T-cell (primary cell): ENCODE measurements around the gene TMEM31. TPM values are rescaled to one million over a fixed set of nuclear protein-coding genes. Genes with fewer than 3 reads are reported as not detected.

Experiments
- ATAC-seq, 4 experiments: fragments of 200-7000 bp in 3 of 4; fragments of 150-1000 bp in 1 of 4; cut with Tn5 transposase; replicated peaks in 1 of 4; 1 replicate in 3 of 4; 2 replicates in 1 of 4; pipeline ENCODE4 v1.10.0; 2021; ENCODE audit warnings: moderate library complexity in 3 of 4, mild to moderate bottlenecking in 2 of 4, moderate number of reproducible peaks in 1 of 4
- CTCF ChIA-PET, 2 donors: fragments of 300-600 bp; sonication (Branson Sonifier 250); formaldehyde crosslinking; loops; one replicate each; lab custom pipeline; 2022; ENCODE audit warnings: antibody characterized with exemption in 2 of 2; lab: Charles Lee
- POLR2A ChIA-PET, 2 donors: fragments of 300-600 bp; sonication (Branson Sonifier 250); formaldehyde crosslinking; loops; one replicate each; lab custom pipeline; 2022; ENCODE audit warnings: antibody characterized with exemption in 2 of 2; lab: Charles Lee
- DNase-seq, 35 experiments: peaks; one replicate each; pipeline versions ENCODE4 v3.0.0 to v3.0.0-alpha.2; 2013 to 2023
- H3K27ac ChIP-seq: one replicate; pipeline ENCODE4 v1.5.1; 2013; ENCODE audit warnings: low read length
- H3K27me3 ChIP-seq, 2 experiments: replicated peaks in 1 of 2; 1 replicate in 1 of 2; 2 replicates in 1 of 2; pipeline versions ENCODE4 v1.6.1 to v1.7.0; 2013; ENCODE audit warnings: low read length in 1 of 2, mixed read lengths in 1 of 2; ENCODE audit not compliant: control insufficient read depth in 2 of 2, insufficient read depth in 2 of 2; ENCODE audit errors: extremely low read depth in 1 of 2
- H3K36me3 ChIP-seq, 2 donors: 1 replicate in 1 of 2; 2 replicates in 1 of 2; pipeline versions ENCODE4 v1.6.1 to v1.7.0; 2013; ENCODE audit warnings: low read length in 1 of 2; ENCODE audit not compliant: control insufficient read depth in 2 of 2, insufficient read depth in 1 of 2; ENCODE audit errors: extremely low read depth in 1 of 2
- H3K4me1 ChIP-seq, 2 experiments: 1 replicate in 1 of 2; 2 replicates in 1 of 2; pipeline versions ENCODE4 v1.6.1 to v1.7.0; 2013; ENCODE audit warnings: low read length in 2 of 2, mixed read lengths in 1 of 2; ENCODE audit not compliant: insufficient read depth in 2 of 2, control insufficient read depth in 1 of 2; ENCODE audit errors: extremely low read depth in 1 of 2
- H3K4me3 ChIP-seq, 2 donors: 1 replicate in 1 of 2; 2 replicates in 1 of 2; pipeline versions ENCODE4 v1.5.1 to v1.7.0; 2013; ENCODE audit warnings: mild to moderate bottlenecking in 2 of 2, low read length in 1 of 2, moderate library complexity in 1 of 2; ENCODE audit not compliant: control insufficient read depth in 1 of 2; ENCODE audit errors: extremely low read depth in 1 of 2
- H3K9me3 ChIP-seq: 2 replicates; pipeline ENCODE4 v1.7.0; 2013
- H3K27ac Mint-ChIP-seq, 2 donors: one replicate each; pipeline ENCODE4 v1.8.0; 2020 to 2021; ENCODE audit warnings: mild to moderate bottlenecking in 2 of 2, mixed read lengths in 2 of 2
- H3K27me3 Mint-ChIP-seq, 2 donors: one replicate each; pipeline ENCODE4 v1.8.0; 2021 to 2022; ENCODE audit warnings: mixed read lengths in 2 of 2
- H3K36me3 Mint-ChIP-seq: one replicate; pipeline ENCODE4 v1.8.0; 2021; ENCODE audit warnings: mixed read lengths
- H3K4me1 Mint-ChIP-seq, 3 donors: one replicate each; pipeline ENCODE4 v1.8.0; 2020 to 2022; ENCODE audit warnings: mixed read lengths in 3 of 3, mild to moderate bottlenecking in 1 of 3
- H3K4me3 Mint-ChIP-seq, 3 donors: one replicate each; pipeline ENCODE4 v1.8.0; 2020 to 2022; ENCODE audit warnings: mild to moderate bottlenecking in 3 of 3, mixed read lengths in 3 of 3, moderate library complexity in 3 of 3
- H3K9me3 Mint-ChIP-seq, 3 donors: one replicate each; pipeline ENCODE4 v1.8.0; 2020 to 2022; ENCODE audit warnings: mixed read lengths in 3 of 3
- WGBS: methylation state at CpG from one replicate; pipeline ENCODE4 v1.1.5; 2013; ENCODE audit warnings: missing lambda C conversion rate; ENCODE audit not compliant: insufficient coverage; 5-methylcytosine and 5-hydroxymethylcytosine counted together
- total RNA-seq, 35 experiments: library from RNA in 6 of 35; stranded (reverse) in 6 of 35; fragments of 120-200 nt in 1 of 35; gene quantifications; one replicate each; pipeline versions ENCODE4 v1.2.1 to v1.2.4 and lab custom pipeline; 2013 to 2026

The TMEM31 gene, protein sequence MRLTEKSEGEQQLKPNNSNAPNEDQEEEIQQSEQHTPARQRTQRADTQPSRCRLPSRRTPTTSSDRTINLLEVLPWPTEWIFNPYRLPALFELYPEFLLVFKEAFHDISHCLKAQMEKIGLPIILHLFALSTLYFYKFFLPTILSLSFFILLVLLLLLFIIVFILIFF
- not detected for total RNA-seq
- total RNA-seq (2013), result not detected
- 0 to 0.27 (median 0) reads per million in 29 experiments for total RNA-seq (lab: John Stamatoyannopoulos, UW)

DNA sequence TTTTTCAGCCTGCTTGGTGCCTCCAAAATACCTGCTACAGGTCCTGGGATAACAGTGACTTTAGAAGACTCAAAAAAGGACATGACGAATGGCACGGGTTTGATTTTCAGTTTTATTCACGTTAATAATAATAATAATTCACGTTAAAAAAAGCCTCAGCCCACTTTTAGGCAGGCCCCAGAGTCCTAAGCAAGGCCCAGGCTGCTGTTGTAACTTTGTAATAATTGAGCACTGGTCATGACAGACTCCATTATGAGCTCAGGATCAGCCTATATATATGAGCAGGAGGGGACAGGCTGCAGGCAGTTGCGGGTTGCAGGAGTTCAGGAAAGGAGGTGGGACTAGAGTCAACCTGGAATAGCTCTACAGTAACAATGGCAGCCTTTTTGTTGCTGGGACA is at the start of gene TMEM31:
TSS of gene TMEM31 (plus strand) at position 301 of the 400 bp plus-strand sequence. CDS start 1,350 bp downstream, outside the sequence.
- Histone ChIP-seq H3K9me3 (no peaks in the 10 kb centered on the region), H3K36me3 (no peaks in the 10 kb centered on the region), H3K4me3 (no peak within 1 kb of the TSS), H3K4me1 (no peaks in the 10 kb centered on the region), H3K27me3 (peaks cover 0 to 2% of the 10 kb centered on the region in 2 experiments), H3K27ac (no peak within 1 kb of the TSS)
- Mint-ChIP-seq H3K27me3 (peaks cover 0 to 26% of the 10 kb centered on the region in 2 donors), H3K36me3 (no peaks in the 10 kb centered on the region), H3K9me3 (no peaks in the 10 kb centered on the region), H3K27ac (no peak within 1 kb of the TSS), H3K4me1 (peaks cover 0 to 5% (median 0%) of the 10 kb centered on the region in 3 donors), H3K4me3 (no peak within 1 kb of the TSS)
- ATAC-seq, result no peak
- ChIA-PET POLR2A (no interaction called here), CTCF (interaction anchor here in 1 of 2 donors (0.7 to 2.3 kb wide), 3 partner anchors 11 to 20 kb away, joined by 6 to 7 read pairs (median 6); no protein-coding TSS in a partner anchor)
- WGBS, result 100% methylated on average over 1 of the region's 5 CpGs
- no peak for DNase-seq

DNA sequence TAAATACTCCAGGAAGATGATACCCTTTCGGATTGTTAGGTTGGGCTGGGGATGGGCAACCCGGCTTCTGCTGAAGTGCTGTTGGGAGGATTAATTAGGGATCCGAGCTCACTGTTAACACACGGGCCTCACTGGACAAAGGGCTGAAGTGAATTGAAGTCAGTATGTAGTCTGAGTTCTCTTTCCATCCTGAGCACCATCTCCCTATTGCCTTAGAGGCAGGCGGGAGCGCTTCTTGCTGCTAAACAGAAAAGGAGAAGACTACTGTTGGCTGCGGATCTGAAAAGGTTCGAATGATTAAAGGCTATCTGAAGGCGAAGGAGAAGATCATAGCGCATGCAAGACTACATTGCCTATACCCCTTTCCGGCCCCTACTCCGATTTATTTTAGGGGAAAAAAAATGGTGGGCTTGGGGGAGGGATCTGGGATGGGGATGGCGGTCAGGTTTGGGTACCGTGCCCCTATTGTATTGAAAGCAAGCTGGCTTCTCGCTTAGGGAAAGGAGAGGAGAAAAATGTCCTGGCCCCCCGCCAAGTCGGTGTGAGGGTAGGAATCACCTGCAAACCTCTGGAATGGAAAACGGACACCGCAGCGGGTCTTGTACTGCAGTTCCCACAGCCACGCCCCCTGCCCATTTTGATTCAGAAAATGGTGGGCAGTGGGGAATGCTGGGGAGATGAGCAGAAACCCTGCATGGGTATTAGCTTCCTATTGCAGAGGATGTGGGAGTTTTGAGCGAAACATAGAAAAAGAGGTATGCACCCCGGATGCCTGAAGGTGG is 46.5 kb upstream of the TMEM31 start:
- no peaks in the 10 kb centered on the region for H3K9me3 ChIP-seq
- Mint-ChIP-seq H3K9me3 (no peaks in the 10 kb centered on the region), H3K4me1 (peaks cover 0 to 8% (median 3%) of the 10 kb centered on the region in 3 donors), H3K27me3 (peaks cover 18 to 31% of the 10 kb centered on the region in 2 donors), H3K4me3 (no peak overlapping the region), H3K27ac (no peak overlapping the region), H3K36me3 (no peaks in the 10 kb centered on the region)
- ChIA-PET POLR2A (no interaction called here), CTCF (no interaction called here)
- H3K27me3 ChIP-seq, result peaks cover 0 to 7% of the 10 kb centered on the region in 2 experiments
- no peaks in the 10 kb centered on the region for H3K4me1 ChIP-seq
- H3K36me3 ChIP-seq, result no peaks in the 10 kb centered on the region
- ATAC-seq, result no peak
- no peak overlapping the region for H3K4me3 ChIP-seq
- no peak overlapping the region for H3K27ac ChIP-seq
- WGBS, result 48% methylated on average over 5 of the region's 23 CpGs
- no peak for DNase-seq

DNA sequence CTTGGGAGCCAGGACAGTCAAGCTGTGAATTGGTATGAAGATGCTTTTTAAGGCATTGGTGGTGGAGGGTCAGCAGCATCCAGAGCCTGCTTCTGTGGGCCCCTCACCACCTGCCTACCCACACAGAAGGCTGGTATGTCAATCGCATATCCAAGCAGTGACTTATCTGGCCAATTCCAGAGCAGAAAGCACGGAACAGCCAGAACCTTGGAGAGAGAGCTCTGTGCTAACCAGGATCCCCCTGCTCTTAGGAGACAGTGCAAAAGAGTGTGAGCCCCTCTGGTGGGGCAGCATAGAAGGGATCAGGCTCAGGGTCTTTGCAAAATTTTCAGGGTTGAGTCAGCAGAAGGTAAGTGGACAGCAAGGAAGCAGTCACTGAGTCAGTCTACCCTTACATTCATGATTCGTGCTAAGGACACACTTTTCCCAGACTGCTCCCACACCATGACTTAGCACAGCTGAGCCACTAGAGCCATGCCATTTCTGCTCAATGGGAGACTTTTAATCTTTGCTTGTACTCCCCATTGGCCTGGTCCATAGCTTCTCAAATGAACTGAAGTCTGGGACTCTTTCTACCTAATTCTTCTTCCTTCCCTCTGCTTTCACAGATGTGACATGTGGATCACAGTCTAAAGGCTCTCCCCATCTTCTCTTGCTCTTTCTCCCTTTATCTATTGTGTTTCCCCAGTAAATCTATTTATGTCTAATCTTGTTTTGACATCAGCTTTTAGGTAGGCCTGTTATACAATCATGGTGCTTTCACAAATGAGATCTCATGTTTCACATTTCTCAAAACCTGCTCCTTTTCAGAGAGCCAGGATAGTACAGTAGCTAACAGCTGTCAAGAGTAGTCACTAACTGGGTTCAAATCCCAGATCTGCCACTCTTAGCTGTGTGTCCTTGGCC is 44.3 kb upstream of the TMEM31 start:
- no peaks in the 10 kb centered on the region for H3K9me3 Mint-ChIP-seq
- H3K4me3 ChIP-seq, result no peak overlapping the region
- no peaks in the 10 kb centered on the region for H3K36me3 ChIP-seq
- H3K27me3 ChIP-seq, result peaks cover 0 to 7% of the 10 kb centered on the region in 2 experiments
- no peak overlapping the region for H3K27ac Mint-ChIP-seq
- peaks cover 12 to 23% of the 10 kb centered on the region in 2 donors for H3K27me3 Mint-ChIP-seq
- H3K4me3 Mint-ChIP-seq, result no peak overlapping the region
- no CpG with 5 or more reads among the region's 3 CpGs for WGBS
- CTCF ChIA-PET, result interaction anchor here in 1 of 2 donors (0.6 kb wide), 1 partner anchor 22 kb away, joined by 5 read pairs; no protein-coding TSS in a partner anchor
- DNase-seq (no peak), ATAC-seq (no peak)
- H3K9me3 ChIP-seq, result no peaks in the 10 kb centered on the region
- POLR2A ChIA-PET, result interaction anchor here (0.6 kb wide), 2 partner anchors 10 to 39 kb away, joined by 3 read pairs; no protein-coding TSS in a partner anchor
- no peaks in the 10 kb centered on the region for H3K36me3 Mint-ChIP-seq
- no peak overlapping the region for H3K27ac ChIP-seq
- H3K4me1 ChIP-seq, result no peaks in the 10 kb centered on the region
- peaks cover 0 to 8% (median 3%) of the 10 kb centered on the region in 3 donors for H3K4me1 Mint-ChIP-seq

DNA sequence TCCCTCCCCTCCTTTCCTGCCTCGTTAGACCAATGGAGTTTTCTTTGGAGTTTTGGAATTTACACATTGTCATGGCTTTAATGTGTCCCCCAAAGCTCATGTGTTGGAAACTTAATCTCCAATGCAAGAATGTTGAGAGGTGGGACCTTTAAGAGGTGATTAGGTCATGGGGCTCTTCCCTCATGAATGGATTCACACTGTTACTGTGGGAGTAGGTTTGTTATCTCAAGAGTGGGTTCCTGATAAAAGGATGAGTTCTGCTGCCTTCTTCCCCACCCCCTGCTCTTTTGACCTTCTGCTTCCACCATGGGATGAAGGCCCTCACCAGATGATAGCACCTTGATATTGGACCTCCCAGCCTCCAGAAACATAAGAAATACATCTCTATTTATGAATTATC is 41.0 kb upstream of the TMEM31 start:
- no CpG with 5 or more reads among the region's 1 CpG for WGBS
- Histone ChIP-seq H3K27ac (no peak overlapping the region), H3K36me3 (peaks cover 0 to 4% of the 10 kb centered on the region in 2 donors), H3K27me3 (no peaks in the 10 kb centered on the region), H3K4me1 (no peaks in the 10 kb centered on the region), H3K4me3 (no peak overlapping the region), H3K9me3 (no peaks in the 10 kb centered on the region)
- Mint-ChIP-seq H3K4me1 (no peaks in the 10 kb centered on the region), H3K27ac (no peak overlapping the region), H3K36me3 (no peaks in the 10 kb centered on the region), H3K4me3 (no peak overlapping the region), H3K9me3 (no peaks in the 10 kb centered on the region), H3K27me3 (peaks cover 2 to 8% of the 10 kb centered on the region in 2 donors)
- ChIA-PET POLR2A (no interaction called here), CTCF (no interaction called here)
- DNase-seq (no peak), ATAC-seq (no peak)

DNA sequence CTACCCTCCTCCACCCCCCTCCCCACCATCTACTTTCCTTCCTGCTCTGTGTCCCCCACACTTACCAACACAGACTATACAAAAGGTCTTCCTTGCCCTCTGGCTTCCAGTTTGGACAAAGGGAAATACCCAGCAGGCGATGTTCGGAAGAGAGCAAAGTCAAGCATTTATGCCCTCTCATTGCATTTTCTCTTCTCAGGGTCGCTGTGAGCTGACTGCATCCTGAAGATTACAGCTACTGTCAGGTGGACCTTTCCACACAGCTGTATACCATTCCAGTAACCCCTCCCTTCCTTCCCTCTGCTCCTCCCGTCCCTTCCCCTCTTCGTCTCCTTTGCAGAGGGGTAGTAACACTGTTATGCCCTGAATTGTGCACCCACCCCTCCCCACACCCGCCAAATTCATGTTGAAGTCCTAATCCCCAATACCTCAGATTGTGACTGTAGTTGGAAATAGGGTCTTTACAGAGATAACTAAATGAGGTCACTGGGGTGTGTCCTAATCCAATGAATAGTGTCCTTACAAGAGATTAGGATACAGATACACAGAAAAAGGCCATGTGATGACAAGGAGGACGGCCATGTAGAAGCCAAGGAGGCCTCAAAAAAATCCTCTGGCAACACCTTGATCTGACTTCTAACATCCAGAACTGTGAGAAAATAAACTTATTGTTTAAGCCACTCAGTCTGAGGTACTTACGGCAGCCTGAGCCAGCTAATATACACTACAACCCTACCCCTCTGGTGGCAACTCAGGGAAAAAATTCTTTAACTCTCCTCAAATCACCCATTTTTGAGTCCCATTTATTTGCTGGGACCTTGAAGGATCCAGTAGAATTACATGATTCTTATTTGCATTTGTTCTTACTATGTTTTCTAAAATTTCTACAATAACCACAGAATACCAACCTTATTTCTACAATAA is 35.9 kb upstream of the TMEM31 start:
- Mint-ChIP-seq H3K27me3 (peaks cover 0 to 14% of the 10 kb centered on the region in 2 donors), H3K27ac (no peak overlapping the region), H3K36me3 (peaks cover 31% of the 10 kb centered on the region), H3K4me3 (no peak overlapping the region), H3K9me3 (no peaks in the 10 kb centered on the region), H3K4me1 (peaks cover 0 to 15% (median 2%) of the 10 kb centered on the region in 3 donors)
- DNase-seq (no peak), ATAC-seq (no peak)
- Histone ChIP-seq H3K4me1 (no peaks in the 10 kb centered on the region), H3K9me3 (no peaks in the 10 kb centered on the region), H3K4me3 (no peak overlapping the region), H3K36me3 (peaks cover 0 to 41% of the 10 kb centered on the region in 2 donors), H3K27ac (no peak overlapping the region), H3K27me3 (no peaks in the 10 kb centered on the region)
- 93% methylated on average over 3 of the region's 8 CpGs for WGBS
- CTCF ChIA-PET, result no interaction called here
- POLR2A ChIA-PET, result interaction anchor here in 1 of 2 donors (0.6 kb wide), 1 partner anchor 444 kb away, joined by 11 read pairs; no protein-coding TSS in a partner anchor
